Left renal cortex interstitium (tissue), 4 donors: ENCODE data around the gene SAT1. TPM values are rescaled to one million over a fixed set of nuclear protein-coding genes. Genes with fewer than 3 reads are reported as not detected.
"Not testable (repeated sequence)": the region's sequence is repeated elsewhere in the genome, so short reads cannot be mapped to it uniquely, and the experiment has no call there.

ENCODE experiments used
- DNase-seq, 4 donors: peaks; one replicate each; pipeline ENCODE4 v3.0.0-alpha.2; 2013; ENCODE audit warnings: low read depth in 4 of 4, low spot score in 2 of 4, missing footprints in 1 of 4
- polyA plus RNA-seq, 4 donors: library from polyadenylated mRNA; unstranded; fragments of 120-200 nt; gene quantifications; one replicate each; pipeline ENCODE4 v1.2.1, GENCODE V29; 2013; ENCODE audit not compliant: insufficient read length in 4 of 4

SAT1 gene
- polyA plus RNA-seq: 100 to 1,000 TPM; 240 to 326 (median 266) TPM

DNA sequence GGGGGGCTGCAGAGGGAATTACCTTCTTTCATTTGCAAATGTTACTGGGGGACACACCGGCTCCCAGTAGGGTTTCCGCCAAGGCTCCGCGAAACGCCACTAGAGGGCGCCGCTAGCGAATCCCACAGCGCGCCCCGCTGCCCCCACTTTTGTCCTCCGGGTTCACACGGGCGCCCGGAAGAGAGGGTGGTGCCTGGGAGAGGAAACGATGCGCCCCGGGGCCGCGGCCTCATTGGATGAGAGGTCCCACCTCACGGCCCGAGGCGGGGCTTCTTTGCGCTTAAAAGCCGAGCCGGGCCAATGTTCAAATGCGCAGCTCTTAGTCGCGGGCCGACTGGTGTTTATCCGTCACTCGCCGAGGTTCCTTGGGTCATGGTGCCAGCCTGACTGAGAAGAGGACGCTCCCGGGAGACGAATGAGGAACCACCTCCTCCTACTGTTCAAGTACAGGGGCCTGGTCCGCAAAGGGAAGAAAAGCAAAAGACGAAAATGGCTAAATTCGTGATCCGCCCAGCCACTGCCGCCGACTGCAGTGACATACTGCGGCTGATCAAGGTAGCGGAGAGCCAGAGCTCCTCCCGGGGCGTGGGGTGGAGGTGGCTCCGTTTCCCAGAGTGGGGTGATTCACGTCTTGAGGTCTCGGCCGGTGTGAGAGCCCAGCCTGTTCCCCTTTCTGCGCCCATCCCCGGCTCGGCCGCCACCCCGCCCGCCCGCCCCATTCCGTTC is at the start of gene SAT1:
TSS of gene SAT1 (plus strand) at position 311 of the 726 bp plus-strand sequence. CDS start at position 490, 179 bp downstream.
- DNase-seq: peak; percentile 63 to 86 (median 78)

DNA sequence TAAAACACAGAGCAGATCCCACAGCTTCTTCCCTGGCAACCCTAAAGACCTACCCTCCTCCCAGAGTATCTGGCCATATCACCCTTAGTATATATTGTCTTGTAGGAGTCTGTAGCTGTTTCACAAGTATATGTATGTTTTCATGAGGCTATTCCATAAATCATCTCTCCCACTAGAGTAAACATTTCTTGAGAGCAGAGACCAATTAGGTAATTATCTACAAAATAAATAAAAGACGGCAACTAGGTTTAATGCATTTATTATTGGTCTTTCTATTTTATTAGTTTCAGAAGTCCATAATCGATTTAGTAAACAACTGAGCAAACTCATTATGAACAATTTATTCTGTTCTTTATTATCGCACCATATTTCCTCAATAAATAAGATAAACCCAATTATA is 46.9 kb upstream of the SAT1 start:
- no peak for DNase-seq

DNA sequence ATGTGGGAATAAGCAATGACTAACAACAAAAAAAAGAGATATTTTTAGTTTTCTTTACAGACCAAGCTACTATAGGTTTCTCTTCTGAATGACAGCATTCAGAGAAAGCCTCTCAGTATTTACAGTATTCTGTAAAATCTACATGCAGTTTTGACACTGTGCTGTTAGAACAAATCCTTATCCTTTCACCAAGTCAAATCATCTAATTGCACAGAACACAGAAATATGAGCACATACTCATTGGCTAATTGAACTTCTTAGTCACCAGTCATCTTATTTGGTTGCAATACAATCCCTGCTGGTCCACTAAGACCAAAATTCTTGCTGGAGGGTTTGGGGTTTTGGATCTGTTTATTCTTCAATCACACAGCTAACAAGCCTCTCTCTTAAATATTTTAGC is 45.6 kb upstream of the SAT1 start:
- no peak for DNase-seq

DNA sequence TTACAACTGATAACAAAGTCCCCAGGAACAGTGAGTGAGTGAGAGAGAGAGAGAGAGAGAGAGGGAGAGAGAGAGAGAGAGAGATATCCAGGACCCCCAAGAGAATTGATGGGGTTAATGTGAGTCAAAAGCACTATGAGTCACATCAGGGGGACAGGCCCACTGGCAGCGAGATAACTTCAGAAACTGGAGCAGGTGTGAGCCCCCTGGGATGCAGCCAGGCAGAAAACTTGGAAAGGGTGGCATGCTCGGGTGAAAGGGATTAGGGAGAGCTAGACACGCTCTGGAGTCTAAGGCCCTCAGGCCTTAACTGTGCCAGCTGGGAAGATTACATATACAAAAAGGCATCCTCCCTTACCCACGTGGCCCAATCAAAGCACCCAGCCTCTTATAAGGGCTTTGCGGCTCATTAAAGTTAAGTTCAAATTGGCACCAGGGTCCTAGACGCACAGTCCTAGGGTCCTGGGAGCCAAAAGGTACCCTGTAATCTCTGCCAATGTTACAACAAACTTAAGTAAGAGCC is 40.7 kb upstream of the SAT1 start:
- DNase-seq: peak; percentile 9 to 28 (median 18)

DNA sequence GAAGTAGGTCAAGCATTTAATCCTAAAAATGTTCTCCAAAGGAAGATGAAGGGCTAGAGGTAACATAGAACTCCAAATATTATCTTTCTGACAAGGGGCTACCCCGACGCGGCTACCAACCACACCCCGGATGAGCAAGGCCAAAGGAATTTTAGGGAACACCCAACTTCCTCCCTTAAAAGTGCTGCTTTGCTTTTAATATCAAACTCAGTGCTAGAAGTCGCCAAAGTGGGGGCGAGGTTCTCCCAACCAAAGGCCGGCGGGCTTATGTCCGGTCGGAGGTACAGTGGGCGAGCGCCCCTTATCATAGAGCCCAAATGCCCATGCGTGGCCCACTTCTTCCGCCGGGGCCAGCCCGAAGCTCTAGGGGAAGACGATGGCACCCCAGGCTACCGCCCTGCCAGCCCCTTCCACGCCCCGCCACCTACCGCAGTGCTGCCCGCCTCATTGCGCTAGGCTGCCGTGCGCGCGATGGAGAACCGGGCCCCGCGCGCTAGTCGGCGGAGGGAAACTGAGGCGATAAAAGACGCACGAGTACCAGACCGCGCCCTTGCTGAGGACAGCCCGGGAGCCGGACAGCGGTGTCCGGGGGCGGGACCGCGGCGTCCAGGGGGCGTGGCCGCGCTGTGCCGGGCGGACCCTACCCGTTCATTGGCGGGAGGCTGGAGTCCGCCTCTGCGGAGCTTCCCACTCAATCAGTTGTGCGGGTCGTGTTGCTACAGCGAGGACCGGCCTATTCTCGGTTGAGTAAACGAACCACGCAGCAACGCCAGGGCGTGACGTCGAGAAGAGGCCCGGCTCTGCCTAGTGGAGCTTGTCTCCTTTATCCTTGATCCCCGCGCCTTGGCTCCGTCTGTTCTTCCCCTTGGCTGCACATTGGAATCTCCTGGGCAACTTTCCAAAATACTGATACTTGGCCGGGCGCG is 40.0 kb upstream of the SAT1 start, which contains the start of gene ACOT9:
TSS of gene ACOT9 (minus strand) at position 580 of the 926 bp plus-strand sequence. CDS start at position 448, 132 bp downstream.
- DNase-seq: peak; percentile 43 to 74 (median 65)

DNA sequence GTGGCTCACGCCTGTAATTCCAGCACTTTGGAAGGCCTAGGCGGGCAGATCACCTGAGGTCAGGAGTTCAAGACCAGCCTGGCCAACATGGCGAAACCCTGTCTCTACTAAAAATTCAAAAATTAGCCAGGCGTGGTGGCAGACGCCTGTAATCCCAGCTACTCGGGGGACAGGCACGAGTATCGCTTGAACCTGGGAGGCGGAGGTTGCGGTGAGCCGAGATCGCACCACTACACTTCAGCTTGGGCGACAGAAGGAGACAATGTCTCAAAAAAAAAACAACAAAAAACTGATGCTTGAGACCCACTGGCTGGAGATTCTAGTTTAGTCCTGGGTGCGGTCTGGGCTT is 39.4 kb upstream of the SAT1 start:
- DNase-seq: not testable (repeated sequence)

DNA sequence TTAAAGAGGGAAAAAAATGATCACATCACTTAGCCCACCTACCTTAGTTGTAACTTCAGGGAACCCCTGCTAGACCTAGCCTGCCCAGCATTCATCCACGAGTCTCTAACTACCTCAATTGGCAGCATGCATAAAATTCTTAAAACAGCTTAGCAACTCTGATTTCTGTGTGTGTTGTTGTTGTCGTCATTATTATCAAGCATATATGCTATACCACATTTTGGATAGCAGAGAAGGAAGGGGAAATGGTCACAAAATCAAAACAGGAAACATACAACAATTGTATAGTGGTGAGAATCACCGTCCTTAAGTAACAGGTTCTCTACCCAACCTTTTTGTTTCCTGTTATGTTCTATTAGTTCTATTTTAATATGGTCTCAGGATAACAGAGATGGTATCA is 37.2 kb upstream of the SAT1 start:
- DNase-seq: no peak

DNA sequence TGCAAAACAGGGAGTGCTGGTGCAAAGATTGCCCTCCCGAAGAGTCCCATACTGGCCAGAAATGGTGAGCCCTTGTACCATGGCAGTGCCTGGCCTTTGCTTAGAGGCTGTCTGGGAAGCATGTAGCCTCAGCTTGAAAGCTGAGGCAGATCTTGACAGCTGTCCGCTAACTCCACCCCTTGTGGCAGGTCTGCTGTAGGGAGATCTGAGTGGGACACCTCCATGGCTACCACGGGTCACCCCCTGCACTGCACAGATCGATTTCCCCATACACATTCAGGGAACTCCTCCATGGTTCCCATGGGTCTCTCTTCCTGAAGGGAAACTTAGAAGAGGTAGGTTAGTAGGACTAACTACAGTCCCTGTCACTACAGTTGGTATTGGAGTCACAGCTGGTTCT is 33.8 kb upstream of the SAT1 start:
- no peak for DNase-seq

DNA sequence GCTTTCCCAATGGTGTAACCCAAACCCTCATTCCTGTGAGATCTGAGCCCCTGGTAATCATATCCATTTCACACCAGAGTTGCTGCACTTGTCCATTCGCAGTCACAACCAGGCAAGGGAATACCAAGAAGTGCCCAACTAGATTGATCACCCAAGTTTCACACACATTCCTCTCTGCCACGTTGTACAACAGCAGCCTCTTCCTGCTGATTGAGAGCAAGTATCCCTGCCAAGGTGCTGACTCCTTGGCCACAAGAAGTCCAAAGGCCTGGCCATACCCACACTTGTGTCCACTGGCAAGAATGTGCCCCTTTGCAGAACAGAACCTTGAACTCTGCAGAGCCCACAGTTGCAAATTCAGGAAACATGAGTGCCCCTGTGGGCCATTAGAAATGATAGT is 33.4 kb upstream of the SAT1 start:
- DNase-seq: no peak

DNA sequence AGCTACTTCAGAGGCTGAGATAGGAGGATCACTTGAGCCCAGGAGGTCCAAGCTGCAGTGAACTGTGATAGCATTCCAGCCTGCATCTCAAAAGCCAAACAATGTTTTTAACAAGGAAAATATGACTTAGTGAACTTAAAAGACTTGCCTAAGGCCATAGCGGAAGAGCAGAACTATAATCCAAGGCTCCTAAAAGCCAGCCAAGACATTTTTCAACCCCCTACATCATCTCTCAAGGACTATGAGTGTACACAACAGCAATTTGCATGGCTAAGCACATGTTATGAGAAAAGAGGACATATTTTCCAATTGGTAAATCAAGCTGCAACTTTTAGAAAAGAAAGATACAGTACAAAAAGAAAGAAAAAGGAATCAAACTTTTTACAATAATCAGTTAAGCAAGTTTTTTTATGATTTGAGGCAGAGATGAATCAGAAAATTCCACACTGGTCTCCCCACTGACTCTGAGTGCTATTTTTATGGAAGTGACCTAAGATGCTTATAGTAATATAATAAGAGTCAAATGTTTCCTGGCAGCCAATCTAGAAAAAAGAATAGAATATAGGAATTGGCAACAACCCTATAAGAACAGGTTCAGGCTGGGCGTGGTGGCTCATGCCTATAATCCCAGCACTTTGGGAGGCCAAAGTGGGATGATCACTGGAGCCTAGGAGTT is 30.1 kb upstream of the SAT1 start:
- DNase-seq: no peak

DNA sequence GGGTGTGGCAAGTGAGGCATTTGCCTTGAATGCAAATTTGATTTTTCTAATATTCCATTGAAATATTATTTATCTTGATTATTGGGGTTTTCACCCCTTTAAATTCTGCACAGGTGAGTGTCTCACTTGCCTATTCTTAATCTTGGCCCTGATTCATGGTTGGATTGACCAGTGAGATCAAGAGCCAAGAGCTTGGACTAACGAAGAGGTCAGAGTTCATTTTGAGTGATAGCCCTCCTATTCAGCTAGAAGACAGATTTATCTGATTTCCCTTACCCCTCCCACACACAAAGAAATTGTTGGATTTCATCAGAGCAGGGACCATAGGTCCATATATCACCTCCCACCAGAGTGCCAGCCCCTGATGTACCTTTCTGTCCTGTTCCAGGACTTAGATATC is 28.3 kb upstream of the SAT1 start:
- DNase-seq: no peak

DNA sequence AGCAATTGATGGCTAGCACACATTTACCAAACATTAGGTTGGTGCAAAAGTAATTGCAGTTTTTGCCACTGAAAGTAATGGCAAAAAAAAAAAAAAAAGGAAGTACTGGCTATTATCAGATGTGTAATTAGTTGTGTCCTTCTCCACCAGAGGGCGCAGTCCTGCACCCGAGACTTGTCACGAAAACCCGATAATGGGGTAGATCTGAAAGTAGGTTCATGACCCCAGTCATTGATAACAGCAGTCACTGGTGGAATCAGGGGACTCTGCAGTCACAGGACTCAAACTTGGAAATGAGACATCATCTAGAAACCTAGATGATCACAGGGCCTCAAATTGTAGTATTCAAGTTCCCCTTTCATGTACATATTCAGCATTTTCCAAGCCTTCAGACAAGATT is 26.8 kb upstream of the SAT1 start:
- DNase-seq: no peak

DNA sequence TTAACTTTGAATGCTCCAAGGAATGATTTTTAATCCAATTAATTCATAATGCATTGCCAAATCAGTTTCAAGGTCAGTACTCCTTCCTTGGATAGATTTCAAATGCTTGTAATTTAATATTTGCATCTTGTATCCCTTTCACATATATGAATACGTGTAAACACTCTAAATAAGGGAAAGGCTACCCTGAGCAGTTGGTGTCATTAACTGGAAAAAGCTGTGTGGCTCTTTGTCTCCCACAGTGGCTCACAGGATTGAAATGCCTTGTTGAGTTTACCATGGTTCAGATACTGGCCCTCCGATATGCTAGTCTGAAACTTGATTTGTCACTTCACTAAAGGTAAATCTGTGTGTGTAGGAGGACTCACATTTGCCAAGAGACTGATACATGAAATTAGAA is 23.2 kb upstream of the SAT1 start:
- no peak for DNase-seq

DNA sequence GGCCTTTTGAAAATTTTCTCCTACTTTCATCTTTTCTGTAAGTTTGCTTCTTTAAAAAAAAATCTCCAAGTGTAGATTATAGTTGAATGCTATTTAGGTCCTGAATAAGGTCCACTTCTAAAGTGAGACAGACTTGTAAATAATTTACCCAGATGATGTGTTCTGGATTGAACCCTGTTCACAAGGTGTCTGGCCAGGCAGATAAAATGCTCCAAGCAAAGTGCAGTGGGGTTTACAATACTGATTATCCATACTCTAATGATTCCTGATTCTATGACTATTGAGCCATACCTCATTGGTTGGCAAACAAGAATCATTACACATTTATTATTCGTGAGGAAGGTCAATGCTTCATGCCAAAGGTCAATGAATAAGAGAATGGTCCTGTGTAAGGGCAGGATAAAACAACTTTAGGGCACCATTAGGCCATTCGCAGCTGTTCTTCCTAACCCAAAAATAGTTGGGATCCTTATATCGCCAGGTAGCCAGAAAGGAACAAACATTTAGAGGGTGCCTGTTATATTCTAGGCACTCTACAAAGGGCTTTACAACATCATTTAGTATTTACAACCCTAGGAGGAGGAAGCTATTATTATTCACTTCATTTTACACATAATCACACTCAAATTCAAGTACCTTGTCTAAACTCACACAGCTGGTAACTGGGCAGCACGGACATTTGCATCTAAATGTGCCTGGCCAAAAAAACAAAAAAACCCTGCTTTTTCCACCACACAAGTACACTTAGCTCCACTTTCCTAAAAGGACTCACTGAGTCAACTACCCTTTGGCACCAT is 18.6 kb upstream of the SAT1 start:
- DNase-seq: no peak

DNA sequence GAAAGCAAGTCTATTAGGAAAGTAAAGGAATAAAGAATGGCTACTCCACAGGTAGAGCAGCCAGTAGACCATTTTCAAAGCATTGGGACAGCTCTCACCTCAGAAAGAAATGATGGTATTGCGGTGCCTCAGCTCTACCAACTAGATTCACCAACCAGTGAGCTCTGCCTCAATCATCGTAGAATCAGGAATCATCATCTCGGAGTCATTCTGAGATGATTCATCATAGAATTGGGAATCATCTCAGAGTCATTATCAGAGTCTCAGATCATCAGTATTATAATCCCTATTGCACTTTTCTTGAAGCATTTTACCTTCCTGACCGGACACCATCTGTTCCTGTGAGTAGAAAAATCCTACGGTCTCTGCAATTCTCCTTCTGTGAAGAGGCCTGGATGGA is 17.5 kb upstream of the SAT1 start:
- DNase-seq: no peak

DNA sequence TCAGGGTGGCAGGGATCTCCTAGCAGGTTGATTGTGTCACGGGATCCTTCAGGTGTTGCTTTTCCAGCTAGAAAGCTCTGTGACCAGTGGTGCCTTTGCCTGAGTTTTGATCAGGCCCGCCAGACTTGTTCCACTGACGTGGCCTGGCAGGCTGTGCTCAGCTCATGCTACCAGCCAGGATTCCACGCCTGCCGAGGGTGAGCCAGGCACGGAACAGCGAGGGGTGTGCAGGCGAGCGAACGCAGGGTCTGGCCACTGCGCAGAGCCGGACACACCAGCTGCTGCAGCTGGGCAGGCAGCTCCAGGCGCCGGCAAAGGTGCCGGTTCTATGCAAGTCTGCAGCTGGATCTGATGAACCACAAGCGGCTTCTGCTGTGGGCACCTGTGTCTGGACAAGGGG is 17.1 kb upstream of the SAT1 start:
- DNase-seq: no peak

DNA sequence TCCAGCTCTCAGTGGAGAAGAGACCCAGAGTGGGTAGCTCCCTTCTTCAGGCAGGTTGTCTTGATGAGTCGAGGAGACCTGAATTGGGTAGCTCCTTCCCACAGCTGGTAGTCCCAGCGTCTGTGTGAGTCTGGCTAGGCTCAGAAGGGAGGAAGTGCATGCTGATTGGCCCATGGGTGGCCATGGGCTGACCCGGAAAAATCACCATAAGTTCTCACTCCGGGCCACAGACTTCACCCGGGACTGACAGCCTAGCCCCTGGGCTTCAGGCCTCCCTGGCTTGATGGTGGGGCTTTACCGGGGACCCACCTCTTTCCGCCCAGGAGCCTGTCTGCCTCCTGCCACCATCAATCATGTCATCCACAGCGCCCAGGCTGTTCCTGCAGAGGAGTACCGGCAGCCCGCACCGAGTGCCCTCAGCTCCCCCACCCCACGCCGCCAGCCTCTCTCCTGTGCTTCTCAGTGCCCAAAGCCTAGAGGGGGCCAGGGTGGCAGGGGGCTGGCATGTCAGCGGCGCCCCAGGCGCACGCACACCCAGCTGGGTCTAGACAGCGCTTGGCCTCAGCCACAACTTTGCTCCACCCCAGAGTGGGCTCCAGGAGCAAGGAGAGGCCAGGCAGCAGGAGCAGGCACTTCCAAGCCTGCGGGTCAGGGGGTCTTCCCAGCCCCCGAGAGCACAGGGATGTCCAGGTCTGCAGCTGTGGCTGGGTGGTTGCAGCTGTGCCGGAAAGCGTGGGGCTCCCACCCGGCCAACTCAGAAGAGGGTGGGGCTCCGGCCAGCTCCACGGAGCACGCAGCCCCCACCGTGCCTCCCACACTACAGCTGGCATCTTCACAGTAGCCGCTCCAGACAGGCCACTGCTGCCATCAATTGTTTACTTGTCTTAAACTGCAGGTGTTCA is 16.1 kb upstream of the SAT1 start:
- DNase-seq: no peak

DNA sequence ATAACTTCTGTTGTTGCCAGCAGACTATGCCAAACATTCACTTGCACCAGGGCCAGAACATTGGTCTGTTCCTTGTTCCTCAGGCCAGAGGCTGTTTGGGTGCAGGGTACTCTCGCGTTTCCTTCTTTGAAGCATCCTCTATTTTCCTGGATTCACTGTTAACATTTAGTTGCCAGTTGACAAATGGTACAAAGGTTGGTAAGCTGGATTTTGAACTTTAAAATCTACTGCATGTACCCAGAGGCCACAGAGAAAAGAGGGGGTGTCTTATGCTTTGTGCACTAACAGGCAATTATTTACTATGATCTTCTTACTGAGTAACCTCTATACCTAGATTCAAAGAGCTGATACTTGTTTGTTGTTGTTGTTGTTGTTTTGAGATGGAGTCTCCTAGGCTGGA is 12.8 kb upstream of the SAT1 start:
- DNase-seq: no peak

DNA sequence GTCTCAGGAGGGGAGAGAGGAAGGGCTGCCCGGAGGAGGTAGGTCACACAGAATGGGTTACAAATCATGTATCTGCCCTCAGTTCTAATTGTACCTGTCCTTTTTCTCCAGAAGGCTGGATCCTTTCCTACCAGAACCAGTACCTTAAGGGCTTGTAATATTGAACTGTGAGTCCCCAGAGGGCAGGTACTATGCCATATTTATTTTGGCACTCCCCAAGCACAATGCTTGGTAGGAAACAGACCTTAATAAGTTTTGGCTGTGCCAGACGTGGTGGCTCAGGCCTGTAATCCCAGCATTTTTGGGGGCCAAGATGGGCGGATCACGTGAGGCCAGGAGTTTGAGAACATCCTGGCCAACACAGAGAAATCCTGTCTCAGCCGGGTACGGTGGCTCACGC is 11.9 kb upstream of the SAT1 start:
- DNase-seq: not testable (repeated sequence)
